GM15510 (cell line): Measurements from ENCODE around the gene WDR86.

Source experiments
- POLR2A ChIP-seq: IDR thresholded peaks from 3 replicates; pipeline ENCODE4 v1.6.1; 2011; ENCODE audit warnings: borderline replicate concordance; ENCODE audit not compliant: insufficient read length; ENCODE audit errors: extremely low read depth

WDR86 gene

DNA sequence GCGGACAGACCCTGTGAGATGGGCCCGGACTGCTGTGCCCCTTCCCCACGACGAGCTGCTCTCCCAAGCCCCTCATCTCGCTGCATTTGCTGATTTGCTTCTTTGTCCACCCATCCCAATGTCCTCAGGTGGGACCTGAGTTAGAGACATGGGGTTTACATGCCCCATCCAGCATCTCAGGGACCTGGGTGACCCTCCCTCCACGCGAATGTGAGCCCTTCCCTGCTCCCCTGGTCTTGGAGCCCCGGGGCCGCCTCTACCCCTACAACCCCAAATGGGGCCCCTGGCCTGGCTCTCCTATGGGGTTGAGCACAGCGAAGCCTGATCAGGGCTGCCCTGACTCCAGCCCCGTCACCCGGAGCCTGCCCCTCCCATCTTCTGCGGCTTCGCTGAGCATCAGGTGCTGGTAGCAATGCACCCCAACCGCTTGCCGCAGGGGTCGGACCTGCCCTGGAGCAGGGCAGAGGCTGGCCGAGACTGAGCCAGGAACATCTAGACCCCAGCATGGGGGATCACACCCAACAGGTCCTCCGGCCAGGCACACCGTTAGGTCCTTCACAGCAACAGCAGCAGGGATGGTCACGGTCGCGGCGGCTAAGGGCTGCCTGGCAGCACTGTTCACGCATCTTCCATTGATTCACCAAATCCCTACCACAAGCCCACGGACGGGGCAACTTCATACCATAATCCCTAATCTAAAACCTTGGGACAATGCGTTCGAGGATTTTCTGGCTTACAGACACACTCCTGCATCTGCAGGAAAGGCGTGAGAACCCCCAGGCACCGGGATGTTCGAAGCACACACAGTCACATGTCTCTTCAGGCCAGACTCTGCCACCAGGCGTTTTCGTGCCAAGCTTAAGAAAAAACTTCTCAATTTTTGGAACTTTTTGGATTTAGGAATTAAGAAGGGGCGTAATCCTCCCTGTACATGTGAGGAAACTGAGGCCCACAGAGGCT lies 15.5 kb downstream of the WDR86 start:
- TF ChIP-seq POLR2A: no peak

DNA sequence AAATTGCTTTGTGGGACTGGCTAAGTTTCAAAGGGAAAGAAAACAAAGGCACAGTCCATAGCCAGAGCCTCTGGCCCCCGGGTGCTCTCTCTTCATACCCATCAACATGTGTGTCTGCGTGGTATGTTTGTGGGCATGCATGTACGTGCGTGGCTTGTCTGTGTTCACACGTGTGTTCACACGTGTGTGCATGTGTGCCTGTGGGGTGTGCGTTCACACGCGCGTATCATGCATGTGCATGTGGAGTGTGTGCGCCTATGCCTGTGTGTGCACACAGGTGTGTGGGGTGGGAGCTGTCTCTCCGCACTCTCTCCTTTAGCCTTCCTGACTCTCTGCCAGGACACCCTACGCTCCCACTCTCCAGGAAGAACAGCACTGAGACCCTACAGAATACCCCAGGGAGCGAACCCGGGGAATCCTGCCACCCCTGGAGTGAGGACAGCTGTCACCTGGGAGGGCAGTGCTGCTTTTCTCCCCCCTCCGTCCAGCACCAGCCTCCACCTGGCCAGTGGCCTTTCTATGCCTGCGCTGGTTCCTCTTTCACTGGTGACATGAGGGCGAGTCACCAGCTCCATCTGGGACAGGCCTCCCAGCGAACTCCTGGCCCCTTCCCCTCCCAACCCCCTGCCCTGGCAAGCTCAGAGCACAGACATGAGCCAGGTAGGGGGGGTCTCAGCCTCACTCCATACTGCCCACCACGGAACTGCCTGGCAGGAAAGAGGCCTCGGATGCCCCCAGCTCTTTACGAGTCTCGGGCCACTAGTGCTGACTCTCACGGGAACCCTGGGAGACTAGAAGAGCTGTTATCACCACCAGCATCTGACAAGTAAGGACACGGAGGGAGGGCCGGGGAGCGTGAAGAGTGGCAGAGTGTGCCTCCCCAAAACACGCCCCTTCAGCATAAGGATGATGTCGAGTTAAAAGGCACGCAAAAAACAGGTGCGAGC lies 16.5 kb downstream of the WDR86 start:
- TF ChIP-seq POLR2A: no peak

DNA sequence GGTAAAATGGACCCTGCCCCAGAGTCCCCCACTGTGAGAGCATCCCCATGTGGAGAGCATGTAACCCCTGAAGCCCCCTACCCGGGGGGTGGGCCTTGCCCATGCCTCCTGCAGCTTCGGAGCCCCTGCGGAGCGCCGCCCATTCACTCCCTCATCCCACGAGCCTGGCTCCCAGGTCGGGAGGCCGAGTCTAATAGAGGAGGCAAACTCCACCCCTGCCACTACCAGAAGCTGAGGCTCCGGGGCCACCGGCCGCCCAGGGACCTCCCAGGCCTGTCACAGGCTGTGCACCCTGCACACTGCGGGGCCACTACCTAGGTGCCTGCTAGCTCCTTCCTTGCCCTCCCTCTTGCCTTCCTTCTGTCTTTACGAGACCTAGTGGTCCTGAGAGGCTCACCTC lies 17.4 kb downstream of the WDR86 start:
- TF ChIP-seq POLR2A: no peak

DNA sequence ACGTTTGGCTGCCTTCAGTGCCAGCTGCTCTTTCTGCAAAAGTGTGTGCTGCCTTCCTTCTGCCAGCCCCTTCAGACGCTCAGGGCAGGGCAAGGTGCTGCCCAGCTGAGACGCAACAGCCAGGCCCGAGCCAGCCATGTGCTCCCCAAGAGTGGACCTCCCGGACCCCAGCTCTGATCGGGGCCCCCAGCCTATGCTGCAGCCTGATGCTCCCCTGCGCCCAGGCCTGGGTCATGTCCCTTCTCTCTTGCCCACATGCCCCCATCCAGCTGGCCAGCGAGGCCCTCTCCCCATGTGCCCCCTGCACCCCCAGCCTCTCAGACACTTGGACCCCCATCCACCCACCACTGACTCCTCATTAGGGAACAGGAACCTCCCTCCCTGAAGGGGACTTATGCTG lies 17.8 kb downstream of the WDR86 start:
- no peak for TF ChIP-seq POLR2A

DNA sequence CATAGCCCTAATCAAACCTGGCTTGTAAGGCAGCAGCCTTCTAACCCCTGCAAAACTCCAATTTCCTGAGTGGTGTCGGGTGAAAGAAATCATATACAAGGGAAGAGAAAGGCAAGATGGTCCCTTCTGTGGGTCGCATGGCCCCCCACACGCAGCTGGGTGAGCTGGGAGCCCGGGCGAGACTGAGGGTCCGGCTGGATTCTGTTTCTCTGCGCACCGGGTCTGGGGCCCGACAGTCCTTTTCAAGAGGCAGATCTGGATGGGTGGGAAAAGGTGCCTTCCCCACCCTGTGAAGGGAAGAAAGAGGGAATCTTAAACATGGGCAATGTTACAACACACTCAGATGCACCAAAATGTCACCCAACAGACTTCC lies 18.5 kb downstream of the WDR86 start:
- TF ChIP-seq POLR2A: no peak

DNA sequence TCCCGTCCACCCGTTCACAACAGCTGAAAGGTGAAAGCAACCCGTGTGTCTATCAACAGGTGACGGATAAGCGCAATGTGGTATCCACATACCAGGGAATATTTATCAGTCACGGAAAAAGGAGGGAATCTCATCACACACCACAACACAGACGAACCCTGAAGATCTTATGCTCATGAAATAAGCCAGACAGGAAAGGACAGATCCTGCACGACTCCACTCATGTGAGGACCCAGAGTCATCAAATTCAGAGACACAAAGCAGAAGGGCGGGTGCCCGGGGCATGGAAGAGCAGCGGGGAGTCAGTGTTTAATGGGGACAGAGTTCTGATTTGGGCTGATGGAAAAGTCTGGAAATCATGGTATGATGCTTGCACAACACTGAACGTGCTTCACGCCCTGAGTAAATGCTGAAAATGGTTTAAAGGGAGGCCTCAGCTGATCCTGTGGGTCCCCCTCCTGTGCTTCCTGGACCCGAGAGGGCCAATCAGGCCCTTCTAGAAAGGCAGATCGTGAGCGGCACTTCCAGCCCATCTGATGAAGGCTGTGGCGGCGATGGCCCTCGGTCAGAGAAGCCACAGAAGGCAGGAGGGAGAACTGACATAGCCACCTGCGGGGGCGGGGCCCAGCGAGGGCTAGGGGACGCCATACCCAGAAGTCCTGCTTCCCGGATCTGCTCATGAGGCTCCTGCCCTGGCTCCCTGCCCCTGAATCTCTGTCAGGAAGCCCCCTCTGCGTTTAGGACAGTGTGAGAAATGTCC lies 19.1 kb downstream of the WDR86 start:
- TF ChIP-seq POLR2A: no peak

DNA sequence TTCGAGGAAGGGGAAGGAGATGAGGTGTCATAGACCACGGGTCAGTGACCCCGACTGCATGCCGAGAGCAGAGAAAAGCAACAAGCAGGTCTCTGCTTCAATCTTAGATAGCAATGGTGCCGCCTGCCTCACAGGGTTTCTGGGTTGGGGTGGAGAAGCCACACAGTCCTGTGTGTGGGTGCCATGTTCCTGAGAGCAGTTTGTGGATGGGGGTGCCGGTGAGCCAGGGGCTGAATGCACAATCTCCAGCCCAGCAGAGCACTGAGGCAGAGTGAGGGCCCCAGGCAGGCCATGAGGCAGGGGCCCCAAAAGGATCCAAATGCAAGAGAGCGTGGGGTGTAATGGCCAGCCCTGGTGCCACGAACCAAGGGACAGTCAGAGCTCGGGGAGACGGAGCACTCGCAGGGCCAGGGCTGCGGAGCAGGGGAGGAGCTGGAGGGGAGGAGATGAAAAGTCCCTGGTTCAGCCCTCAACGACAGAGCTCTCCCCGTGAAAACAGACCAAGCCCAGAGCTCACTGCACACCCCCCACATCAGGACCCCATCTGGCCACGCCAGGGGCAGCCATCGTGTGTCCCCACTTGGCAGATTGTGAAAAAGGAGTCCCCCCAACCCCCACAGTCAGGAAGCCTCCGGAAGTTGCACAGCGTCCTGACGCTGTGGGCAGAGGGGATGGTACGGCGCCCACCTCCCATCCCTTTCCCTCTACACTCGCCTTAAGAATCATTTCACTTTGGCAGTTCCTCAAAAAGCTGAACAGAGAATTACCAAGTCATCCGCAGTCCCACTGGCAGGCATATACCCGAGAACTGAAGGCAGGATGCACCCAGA lies 19.9 kb downstream of the WDR86 start:
- no peak for TF ChIP-seq POLR2A

DNA sequence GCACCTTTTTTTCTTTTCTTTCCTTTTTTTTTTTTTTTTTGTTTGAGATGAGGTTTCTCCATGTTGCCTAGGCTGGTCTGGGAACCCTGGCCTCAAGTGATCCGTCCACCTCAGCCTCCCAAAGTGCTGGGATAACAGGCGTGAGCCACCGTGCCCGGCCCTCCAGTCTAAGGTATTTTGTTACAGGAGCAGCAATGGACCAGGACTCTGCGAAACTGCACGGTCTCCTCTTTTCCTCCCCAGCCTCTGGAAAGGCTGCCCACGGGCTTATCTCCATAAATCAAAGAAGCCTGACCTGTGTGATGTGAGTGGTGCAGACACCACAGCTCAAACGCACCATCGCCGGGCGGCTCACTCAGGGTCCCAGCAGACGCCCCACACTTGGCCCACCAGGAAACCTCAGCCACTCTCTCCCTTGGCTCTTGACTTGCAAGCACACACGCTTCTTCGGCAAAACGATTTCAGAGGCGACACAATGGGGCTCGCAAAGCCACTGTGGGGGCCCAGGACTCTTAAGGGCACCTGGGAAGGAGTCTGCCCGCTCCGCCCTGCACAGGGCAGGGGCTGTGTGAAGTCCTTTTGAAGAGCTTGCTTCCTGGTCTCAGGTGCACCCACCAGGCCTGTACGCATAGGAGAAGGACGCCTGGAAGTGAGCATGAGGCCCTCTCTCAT lies 20.6 kb downstream of the WDR86 start:
- TF ChIP-seq POLR2A: no peak

DNA sequence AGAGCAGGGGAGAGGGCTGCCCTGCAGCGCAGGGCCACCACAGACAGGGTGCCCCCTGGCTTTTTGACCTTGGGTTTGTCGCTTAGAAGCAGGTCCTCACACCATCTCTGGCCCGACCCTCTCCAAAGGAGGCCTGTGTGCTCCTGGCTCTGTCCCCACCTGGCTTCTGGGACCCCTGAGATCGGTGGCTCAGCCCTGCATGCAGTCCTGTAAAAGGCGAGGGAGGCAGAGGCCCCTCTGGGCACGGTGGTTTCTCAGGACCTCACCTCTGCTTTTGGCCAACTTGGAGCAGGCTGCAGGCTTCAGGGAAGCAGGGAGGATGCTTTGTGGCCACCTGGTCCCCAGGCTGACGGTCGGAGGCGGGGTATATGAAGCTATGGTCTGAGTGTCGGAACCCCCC lies 21.4 kb downstream of the WDR86 start:
- no peak for TF ChIP-seq POLR2A

DNA sequence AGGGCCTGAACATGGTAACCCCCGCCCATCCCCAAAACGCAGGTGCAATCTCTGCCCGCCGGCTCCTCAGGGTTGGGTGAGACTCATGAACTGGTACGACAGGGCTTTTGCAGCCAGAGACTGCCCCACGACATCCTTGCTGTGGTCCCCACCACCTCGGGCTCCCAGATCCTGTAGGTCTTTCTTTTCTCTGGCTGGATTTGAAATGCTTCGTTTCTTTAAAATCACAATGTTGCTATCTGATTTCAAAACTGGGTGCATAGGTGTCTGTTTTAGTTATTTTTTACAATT lies 21.9 kb downstream of the WDR86 start:
- TF ChIP-seq POLR2A: no peak

DNA sequence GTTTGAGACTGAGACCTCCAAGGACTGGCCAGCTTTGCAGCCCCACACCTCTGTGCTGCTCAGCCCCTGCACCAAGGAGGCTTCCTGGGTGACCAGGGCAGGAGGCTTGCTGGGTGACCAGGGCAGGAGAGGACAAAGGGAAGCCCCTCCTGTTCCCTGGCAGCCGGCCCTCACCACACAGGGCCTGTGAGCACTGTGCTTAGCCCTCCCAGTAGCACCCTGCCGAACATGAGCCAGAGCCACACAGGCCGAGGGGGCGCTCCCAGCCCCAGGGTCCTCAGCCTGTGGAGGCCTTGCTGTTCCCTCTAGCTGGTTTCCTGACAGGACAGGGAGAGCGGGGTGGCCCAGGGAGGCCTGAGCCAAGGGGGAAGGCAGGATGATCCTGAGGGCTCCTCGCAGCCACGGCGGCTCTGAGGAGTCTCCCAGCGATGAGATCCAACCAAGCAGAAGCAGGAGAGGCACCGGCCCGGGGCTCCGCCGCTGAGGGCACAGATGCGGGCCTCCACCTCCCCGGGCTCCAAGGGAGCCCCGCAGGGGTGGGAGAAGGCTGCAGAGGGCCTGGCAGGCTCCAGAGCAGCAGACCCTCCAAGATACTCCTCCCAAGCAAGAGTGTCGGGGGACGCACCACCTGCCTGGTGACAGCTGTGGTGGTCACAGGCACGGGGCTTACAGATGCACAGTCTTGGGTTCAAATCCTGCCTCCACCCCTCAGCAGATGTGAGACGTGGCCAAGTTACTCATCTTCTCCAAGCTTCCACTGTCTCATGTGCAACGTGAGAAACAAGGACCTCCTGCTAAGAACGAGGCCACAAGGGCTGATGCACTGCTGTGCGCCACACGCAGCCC lies 22.5 kb downstream of the WDR86 start:
- TF ChIP-seq POLR2A: no peak

DNA sequence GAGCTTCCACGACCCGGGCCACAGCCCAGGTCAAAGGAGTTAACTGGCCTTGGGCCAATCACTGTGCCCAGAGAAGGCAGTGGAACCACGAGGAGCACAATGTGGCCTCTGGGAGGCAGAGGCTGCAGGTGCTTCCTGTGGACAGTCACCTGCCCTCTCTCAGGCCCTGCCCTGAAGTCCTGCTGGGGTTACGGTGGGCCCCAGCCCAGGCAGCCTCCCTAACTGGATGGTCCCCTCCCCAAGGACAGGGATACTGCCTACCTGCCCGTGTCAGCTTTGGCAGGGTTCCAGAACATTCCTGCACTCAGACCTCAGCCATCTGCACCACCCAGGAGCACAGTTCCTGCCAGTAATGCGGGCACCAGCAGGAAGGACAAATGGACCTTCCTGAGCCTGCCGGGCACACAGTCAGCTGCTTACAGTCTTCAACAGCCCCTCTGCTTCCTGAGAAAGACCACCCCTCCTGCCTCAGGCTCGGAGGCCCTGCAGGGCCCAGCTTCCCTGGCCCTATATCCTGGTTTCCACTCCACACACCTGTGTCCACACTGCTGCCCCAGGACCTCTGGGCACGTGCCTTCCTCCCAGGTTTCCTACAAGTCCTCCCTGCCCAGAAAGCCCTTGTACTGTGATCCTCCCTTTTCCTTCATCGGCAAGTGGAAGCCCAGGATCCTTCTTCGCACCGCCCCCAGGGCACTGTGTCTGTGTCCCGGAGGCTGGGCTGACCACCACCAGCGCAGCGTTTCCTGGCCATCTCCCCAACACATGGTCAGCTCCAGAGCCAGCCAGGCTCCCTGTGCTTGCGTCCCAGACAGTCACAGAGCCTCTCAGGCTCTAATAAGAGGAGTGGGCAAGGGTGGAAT lies 23.3 kb downstream of the WDR86 start:
- TF ChIP-seq POLR2A: no peak
